GM21381 (cell line): ENCODE data around the gene RXRG.
"Not testable (repeated sequence)": the region's sequence is repeated elsewhere in the genome, so short reads cannot be mapped to it uniquely, and the experiment has no call there.

Experiments used
- ATAC-seq: cut with Tn5 transposase; IDR thresholded peaks from one replicate; pipeline ENCODE4 v1.9.1; 2021; ENCODE audit warnings: mild to moderate bottlenecking, moderate library complexity; ENCODE audit not compliant: unreplicated experiment

RXRG gene

DNA sequence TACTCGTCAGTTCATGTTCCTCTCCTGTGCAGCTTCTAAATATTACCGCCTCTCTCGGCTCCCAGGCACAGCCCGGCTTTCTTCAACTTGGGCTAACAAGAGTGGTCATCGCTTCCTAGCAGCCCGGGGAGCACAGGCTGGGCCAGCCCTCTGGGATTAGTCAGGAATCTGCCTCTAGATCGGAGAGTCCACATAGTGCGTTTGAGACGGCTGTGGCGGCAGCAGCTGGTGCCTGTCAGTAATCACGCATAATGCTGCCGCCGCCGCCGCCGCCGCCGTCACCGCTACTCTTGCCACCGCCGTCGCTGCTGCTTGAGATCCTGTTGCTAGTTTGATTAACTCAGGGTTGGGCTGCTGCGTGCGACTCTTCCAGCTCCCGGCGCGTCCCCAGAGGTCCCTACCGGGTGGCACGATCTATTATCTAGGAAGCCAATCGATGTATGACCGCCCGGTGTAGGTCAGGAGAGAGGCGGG, at the start of gene RXRG:
Gene RXRG (minus strand): TSS at position 230 of the 474 bp plus-strand sequence. CDS start 233 bp downstream, outside the sequence.
- no peak for ATAC-seq

DNA sequence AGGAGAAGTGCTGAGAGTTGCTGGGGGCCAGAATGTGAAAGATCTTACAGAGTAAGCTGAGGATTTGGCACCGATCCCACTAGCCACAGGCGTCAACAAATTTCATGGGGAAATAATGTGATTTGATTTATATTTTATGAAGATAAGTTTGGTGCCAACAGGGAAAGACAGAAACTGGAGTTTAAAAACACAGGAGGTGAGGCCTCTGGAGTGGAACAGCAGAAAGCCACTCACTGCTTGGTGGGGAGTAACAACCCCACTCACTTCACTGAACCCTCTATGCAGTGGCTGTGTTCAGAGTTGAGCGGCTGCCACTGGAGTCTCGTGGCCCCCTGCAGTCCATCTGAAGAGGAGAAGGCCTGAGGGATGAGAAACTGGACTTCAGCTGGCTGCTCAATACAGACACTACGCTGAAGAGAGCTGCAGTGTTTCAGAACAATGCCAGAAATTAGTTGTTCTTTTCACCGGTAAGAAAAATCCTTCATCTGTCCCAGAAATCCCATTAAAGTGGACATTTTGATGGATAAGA, 48.0 kb upstream of the RXRG start:
- no peak for ATAC-seq

DNA sequence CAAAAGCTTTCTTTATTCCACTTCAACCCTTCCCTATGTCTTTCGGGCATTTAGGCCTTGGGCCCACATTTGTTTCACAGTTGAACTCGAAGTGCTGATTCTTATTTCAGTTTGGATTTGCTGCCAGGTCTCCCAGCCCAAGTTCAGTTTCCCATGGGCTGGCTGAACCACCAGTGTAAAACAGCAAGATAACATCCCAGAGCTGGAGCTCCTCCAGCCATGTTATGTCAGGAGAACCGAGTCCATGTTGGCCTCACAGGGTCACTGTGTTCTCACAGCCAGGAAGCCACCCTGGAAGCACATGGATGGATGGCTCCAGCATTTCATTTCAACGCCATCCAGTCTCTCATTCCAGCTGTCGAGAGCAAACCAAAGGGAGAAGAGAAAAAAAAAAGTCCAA, 45.2 kb upstream of the RXRG start:
- no peak for ATAC-seq

DNA sequence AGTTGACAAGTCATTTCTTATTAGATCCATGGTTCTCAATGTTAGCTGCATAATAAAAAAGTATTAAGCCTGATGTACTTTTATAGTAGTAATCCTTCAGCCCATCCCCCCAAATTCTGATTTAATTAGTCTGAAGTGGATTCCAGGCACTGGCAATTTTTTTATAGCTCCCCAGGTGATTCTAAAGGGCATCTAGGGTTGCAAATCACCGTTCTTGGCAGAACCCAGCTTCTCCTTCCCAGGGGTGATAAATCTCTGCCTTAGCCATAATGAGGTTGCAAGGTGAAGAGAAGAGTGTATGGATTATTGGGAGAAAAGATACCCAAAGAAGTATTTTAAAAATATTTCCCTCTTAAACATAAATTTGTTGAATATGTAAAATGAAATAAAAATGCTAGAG, 43.0 kb upstream of the RXRG start:
- no peak for ATAC-seq

DNA sequence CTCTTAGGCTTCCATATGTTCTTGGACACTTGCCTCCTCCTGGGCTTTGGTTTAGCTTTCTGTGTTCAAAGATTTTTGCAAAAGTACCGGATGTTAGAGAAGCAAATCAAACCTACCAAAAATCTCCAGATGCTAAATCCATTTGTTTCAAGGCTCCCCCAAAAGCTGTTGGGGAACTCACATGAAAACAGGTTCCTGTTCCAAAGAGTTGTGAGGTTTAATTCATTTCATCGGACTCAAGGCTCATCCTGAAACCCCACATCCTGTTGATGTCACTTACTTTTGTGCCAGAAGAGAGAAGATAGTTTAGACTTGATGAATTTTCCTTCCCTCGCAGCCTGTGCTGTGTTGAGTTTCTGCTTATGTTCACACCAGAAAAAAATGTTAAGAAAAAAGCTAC, 41.7 kb upstream of the RXRG start:
- ATAC-seq: no peak

DNA sequence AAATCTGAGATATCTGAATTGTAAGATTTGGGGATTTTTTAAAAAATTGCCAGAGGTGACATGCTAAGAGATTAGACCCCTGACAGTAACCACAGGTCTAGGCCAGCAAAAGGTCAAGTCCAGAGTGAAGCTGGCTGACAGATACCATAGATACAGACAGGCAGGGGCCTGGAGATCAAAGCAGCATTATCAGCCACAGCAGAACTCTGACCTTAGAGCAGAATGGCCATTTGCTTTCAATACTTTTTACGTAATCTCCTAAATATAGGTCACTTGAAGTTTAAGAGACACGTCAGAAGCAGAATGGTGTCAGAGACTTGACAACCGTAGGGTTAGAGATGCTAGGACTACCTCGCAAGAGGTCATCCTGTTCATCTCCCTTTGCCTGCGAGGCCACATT, 40.8 kb upstream of the RXRG start:
- no peak for ATAC-seq

DNA sequence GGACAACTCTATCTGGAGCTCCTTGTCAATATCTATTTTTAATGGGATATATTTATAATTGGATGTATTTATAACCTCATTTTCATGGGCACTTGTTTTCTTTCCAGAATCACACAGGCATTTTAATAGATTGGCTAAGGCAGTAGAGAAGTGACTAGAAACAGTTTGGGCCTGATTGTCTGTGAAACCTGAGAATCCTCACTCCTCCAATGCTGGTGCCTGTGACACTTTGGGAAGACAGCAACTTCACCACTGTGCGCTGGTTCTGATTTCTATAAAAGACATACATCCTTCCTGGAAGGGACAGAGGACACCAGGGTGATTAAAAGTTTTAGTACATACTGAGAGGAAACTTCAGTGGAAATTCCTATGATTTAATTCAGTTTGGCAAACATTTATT, 39.6 kb upstream of the RXRG start:
- no peak for ATAC-seq

DNA sequence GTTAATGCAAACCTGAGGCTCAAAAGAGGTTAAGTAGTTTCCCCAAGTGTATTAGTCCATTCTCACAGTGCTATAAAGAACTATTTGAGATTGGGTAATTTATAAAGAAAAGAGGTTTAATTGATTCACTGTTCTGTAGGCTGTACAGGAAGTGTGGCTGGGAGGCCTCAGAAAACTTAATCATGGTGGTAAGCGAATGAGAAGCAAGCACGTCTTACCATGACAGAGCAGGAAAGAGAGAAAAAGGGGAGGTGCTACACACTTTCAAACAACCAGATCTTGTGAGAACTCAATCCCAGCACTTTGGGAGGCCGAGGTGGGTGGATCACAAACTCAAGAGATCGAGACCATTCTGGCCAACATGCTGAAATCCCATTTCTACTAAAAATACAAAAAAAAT, 38.5 kb upstream of the RXRG start:
- ATAC-seq: no peak

DNA sequence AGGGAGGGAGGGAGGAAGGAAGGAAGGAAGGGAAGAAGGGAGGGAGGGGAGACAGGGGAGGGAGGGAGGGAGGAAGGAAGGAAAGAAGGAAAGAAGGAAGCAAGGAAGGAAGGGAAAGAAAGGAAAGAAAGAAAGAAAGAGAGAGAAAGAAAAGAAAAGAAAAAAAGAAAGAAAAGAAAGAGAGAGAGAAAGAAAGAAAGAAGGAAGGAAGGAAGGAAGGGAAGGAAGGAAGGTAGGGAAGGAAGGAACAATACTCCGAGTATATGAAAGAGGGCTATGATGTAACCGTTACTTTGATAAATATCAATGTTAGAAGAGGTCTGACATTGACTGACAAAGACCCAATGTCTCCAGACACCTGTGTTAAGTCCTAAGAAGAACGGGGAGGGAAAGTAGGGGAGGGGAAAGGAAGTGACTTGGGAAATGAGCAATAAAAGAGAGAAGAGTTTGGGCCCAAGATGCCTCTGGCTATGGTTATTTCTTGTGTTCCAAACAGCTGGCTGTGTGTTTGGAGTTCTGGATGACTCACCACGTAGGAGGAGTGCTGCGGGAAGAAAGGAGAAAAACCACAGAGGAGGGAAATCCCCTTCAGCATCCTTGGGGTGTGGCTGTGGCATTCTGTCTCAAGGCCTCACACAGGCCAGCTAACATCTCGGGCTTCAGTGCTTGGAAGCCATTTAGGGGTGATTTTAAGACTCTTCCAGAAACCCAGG, 37.0 kb upstream of the RXRG start:
- no peak for ATAC-seq

DNA sequence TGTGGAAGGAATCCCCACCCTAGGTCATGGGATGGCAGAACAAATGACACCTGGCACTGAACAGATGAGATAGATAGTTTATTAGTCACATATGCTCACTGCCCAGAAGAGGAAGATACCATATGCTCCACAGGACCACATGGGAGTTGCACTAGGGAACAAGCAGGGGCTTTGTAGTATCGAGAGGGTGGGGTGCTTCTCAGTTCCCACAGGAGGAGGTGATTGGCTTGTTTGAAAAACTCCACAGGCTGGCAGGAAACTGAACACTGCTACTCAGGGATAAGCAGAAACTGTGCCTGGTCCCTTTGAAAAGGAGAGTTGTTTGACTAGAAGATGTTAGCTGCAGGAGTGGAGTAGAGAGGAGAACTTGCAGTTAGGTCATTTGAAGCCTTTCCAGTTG, 31.9 kb upstream of the RXRG start:
- no peak for ATAC-seq

DNA sequence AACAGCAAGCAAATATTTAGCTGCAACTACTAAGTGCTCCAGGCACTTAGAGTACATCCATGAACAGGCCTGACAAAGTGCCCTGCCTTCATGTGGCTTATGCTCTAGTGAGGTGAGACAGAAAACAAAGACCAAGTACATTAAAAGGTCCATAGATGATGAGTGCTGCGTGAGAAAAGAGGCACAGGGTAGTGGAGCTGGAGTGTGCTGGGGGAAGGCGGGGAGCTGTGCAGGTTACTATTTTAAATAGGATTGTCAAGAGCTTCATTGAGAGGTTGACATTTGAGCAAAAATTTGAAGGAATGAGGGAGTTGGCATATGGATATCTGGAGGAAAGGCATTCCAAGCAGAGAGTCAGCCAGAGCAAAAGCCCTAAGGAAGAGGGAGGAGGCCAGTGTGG, 29.3 kb upstream of the RXRG start:
- no peak for ATAC-seq

DNA sequence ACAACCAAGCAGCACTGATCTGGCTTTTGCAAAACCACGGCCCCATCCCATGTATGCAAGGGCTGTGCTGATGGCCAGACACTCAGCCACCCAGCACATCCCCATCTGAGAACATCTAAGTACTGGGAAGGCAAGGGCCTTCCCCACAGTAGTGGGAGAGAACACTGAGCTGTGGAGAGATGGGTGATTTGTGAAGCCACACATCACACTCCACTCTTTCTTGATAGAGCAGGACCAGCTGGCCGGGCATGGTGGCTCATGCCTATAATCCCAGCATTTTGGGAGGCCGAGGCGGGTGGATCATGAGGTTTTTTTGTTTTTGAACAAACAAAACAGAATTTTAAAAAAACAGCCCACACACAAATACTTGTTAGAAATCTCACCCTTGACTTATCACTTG, 28.2 kb upstream of the RXRG start:
- no peak for ATAC-seq

DNA sequence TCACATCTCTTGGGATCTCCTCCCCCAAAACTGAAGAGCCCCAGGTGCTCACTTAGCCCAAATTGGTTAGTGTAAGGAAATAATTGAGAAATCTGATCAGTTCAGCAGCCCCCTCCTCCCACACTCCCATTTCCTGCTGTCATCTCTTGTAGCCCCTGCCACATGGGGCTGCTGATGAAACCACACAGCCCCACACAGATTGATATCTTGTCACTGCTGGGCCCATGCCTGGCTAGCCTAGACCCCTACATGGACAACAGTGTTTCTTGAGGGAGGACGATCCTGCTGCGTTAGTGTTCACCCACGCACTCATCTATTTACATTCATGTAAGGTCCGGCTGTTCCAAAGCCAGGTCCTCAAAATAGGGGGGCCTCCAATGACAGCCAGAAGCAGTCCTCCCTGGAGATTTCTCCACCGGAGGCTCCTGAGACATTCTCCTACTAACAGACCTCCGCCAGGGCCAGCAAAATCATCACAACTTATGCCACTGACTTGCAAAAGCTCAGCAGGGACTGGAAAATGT, 23.9 kb upstream of the RXRG start:
- no peak for ATAC-seq

DNA sequence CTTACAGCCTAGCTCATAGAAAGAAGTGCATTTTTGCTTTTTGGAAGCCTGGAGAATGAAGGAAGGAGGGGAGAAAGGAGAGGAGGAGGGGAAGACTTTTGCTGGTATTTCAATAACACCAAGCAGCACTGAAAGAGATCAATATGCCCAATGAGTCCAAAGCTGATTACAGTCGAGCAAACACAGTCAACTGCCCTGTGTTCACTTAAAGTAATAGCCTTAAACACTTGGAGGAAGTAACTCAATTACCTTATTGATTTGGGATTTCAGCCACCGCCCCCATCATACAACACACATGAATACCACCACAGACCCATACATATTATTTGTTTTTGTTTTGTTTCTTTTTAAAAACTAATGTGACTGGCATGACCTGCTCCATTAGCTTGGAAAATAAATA, 23.3 kb upstream of the RXRG start:
- ATAC-seq: no peak

DNA sequence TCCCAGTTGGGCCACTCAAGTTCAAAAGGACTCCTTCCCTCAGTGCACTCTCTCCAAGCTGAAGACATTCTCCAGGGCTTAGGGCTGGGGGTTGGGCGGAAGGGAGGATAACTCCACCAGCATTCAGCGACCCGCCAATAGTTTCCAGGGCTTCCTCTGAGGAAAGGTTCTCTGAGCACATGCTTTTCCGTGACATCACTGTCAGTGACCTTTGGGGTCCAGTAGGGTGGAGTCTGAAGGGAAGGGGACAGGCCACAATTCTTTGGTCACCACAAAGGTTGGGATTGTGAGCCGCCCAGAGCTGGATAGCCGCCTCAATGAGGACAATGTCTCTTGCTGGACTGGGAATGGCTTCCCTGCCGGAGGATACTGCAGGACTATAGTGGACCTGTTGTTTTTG, 22.8 kb upstream of the RXRG start:
- no peak for ATAC-seq

DNA sequence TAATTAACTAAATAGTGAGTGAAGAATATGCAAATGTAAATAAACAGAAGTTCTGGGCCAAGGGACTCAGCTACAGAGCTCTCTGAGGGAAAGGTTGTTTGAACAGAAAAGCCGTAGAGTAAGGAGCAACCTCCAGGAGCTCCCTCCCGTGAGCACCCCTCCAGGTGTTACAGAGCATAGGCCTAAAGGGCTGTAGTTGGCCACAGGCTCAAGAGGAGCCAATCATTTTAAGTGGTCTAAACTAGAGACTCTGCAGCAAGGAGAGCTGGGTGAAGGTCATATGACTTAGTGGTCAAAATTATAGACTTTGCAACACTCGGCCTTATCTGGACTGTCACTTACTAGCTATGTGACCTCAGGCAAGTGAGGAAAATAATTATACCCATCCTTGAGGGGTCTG, 19.1 kb upstream of the RXRG start:
- ATAC-seq: no peak

DNA sequence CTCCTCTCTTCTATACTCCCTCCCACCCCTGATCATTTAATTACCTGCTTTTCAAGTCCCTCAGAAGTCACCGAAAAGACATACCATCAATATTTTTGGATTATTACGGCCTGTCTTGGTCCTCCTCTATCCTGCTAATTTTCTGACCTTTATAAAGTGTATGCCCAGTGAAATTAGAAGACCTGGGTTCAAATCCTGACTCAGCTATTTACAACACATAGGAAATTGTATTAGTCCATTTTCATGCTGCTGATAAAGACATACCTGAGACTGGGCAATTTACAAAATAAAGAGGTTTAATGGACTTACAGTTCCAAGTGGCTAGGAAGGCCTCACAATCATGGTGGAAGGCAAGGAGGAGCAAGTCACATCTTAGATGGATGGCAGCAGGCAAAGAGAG, 14.8 kb upstream of the RXRG start:
- not testable (repeated sequence) for ATAC-seq

DNA sequence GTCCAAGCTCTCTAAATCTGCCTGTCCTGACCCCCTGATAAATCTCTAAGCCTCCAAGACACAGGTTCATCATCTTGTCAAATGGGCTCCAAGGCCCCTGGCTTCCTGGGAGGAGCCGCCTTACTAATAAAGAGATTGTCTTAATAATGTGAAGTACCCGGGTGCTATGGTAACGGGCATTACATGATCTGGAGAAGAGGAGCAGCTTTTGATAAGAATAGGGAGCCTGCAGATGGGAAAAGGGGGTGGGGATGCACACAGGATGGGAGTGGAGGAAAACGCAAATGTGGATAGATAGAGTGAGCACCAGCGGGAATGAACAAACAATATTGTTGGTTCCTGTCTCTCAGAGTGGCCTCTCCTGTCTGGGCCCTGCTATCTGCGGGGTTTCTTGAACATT, 11.9 kb upstream of the RXRG start:
- no peak for ATAC-seq

DNA sequence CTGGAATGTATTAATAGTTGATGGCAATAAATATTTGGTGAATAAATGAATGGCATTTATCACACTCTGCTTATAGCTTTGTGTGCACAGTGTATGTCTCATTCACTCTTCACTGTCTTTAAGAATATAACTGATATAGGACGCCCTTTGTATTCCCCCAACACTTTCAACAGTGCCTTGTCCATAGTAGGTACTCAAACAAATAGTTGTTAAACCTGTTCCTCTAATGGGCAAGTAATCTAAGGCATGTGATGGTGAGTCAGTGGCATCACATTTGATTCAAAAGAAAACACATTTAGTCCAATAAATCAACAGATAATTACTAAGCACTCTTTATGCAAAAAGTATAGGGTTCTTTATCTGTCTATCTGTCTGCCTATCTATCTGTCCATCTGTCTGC, 11.2 kb upstream of the RXRG start:
- ATAC-seq: no peak

DNA sequence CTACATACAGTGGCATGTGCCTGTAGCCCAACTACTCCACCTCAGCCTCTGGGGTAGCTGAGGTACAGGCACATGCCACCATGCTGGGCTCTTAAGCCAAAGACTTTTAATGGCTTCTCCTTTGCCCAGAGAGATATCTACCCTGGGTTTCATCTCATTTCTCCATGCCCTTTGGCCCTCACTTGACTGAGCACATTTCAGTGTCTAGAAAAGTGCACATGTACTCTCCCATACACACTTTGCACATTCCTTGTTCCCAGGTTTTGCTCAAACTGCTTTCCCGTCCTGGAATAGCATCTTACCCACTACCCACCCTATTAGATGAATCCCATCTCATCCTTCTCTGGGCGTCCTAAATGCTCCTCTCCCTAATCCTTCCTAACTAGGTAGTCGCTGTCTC, 10.2 kb upstream of the RXRG start:
- ATAC-seq: no peak

DNA sequence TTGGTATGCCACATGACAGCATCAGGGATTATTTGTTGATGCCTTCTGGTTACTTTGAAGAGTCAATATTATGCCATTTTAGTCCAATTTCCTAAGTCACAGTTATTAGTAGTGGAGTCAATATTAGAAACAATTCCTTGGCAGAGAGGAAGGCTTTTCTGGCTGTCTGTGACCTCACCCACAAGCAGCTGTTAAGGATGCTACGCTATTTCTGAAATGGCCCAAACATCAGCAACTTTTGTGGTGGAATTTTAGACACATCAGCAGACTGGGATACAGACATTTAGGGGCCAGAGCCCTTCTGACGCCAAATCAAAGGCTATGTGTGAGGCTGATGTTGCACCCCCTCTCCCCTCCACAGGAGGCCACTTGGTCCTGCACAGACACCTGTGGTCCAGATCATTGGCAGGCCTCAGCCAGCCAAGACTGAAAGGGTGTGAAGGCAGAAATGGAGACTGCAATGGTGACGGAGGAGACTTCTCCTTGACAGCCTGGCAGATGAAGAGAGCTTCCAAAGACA, 9.2 kb upstream of the RXRG start:
- no peak for ATAC-seq

DNA sequence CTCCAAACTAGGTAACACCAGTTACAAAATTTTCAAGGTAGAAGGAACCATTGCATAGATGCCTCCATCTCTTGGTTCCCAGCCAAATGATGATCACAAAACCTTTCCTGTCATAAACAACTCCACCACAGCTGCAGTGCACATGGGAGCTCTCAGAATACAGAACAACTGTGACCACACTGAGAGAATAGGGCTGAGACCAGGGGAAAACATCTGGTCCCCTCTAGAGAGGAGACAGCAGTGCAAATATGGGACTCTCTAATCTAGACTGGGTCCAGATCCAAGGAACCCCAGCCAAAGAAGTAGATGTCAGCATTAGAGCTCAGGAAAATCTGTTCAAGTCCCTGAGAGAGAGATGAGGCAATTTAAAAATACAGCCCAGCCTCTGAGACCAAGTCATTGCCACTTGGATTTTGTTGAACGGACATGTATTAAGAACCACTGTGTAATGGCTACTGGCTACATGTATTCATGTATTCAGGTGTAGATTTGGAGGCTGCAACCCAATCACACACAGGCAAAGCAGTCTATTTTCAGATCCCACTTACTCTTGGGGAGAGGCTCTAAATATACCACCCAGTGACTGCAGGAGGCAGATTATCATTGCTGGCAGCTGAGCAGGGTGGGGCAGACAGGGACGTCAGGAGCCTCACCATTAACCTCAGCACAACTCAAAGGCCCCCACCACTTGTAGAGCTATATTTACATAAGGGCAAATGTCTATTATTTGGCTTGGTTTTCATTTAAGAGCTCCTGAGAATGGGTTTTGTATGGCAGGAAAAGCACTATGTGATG, 7.6 kb upstream of the RXRG start:
- no peak for ATAC-seq
